GM19193 (cell line): ENCODE measurements around the gene NRG4.

Experiments used
- POLR2A ChIP-seq: IDR thresholded peaks from 4 replicates; pipeline ENCODE4 v1.6.1; 2011; ENCODE audit not compliant: insufficient read depth, insufficient read length; ENCODE audit errors: extremely low read depth

The NRG4 gene

GRCh38 chr15:75916978-75917377 lies 95.2 kb downstream of the NRG4 start:
- TF ChIP-seq POLR2A = no peak

GRCh38 chr15:75905231-75905630 lies 107.0 kb downstream of the NRG4 start:
- no peak for TF ChIP-seq POLR2A

- peak; percentile 90 for TF ChIP-seq POLR2A
Measured at GRCh38 chr15:75903331-75904239, 108.6 kb downstream of the NRG4 start, which contains the start of gene FBXO22. FBXO22 (plus strand) TSS chr15:75903878; CDS start chr15:75903964, 86 bp downstream.

- no peak for TF ChIP-seq POLR2A
Measured at GRCh38 chr15:75902129-75902557, 110.1 kb downstream of the NRG4 start.

- TF ChIP-seq POLR2A = no peak
Measured at GRCh38 chr15:75900577-75900976, 111.6 kb downstream of the NRG4 start.

- TF ChIP-seq POLR2A = no peak
Measured at GRCh38 chr15:75895731-75896130, 116.5 kb downstream of the NRG4 start.

GRCh38 chr15:75891895-75892294 lies 120.3 kb downstream of the NRG4 start:
- no peak for TF ChIP-seq POLR2A
